Measurements from ENCODE around the gene RPL28.
A peak's percentile ranks its signal among the peaks of the same experiment; 100 is the strongest.
"Not testable (repeated sequence)": the region's sequence is repeated elsewhere in the genome, so short reads cannot be mapped to it uniquely, and the experiment has no call there.

The RPL28 gene

DNA sequence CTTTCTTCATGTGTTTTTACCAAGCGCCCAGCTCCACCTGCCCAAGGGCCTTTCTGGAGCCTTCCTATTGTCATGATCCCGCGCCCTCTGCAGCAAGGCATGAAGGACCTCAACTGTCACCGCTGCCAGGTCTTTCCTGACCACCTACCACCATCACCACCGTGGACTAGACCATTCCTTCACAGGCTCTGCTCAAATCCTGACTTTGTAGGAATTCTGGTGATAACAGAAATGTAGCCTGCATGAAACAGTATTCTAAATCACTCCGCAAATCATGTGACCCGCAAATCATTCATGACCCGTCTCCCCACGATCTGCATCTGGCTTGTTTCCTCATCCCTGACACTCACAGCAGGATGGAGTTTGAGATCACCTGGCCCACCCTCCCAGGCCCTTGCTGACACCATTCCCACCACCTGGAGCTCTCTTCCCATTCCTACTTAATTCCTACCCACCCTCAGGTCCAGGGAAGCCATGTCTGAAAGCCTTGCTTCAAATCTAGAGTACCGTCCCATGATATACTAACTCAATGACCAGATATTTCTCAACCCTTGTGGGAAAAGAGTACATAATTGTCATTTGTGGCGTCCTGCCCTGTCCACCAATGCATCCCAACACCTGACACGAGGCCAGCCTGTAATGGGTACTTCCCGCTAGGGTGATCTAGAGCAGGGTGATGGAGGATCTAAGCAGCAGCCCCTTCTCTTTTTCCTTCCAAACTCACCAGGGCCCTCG is 20.5 kb downstream of the RPL28 start:
- no peak for DNase-seq (ENCODE audit: extremely low spot score)
- CTCF ChIA-PET, result no interaction called here
- POLR2A ChIA-PET, result interaction anchor here (1.0 to 3.8 kb wide), 7 partner anchors 14 to 147 kb away, joined by 3 to 72 read pairs (median 9); partner anchors contain the start of genes HSPBP1, KMT5C and PPP6R1
- TF ChIP-seq TARDBP (IDR thresholded peaks at IDR 0.05) (no peak), FOXM1 (IDR thresholded peaks at IDR 0.05; ENCODE audit: borderline replicate concordance) (no peak), L3MBTL2 (conservative IDR thresholded peaks at IDR 0.05) (no peak), ZNF384 (IDR thresholded peaks at IDR 0.05) (no peak), LEF1 (IDR thresholded peaks at IDR 0.05; ENCODE audit: borderline replicate concordance) (no peak), CTBP1 (IDR thresholded peaks at IDR 0.05; ENCODE audit: borderline replicate concordance) (no peak), ARNT (IDR thresholded peaks at IDR 0.05) (no peak), FOXA1 (IDR thresholded peaks at IDR 0.05) (no peak), PKNOX1 (IDR thresholded peaks at IDR 0.05) (no peak)

- no peak for TF ChIP-seq SUZ12 (IDR thresholded peaks at IDR 0.05)
- TF ChIP-seq FOXA1 (IDR thresholded peaks at IDR 0.05), result no peak
- TF ChIP-seq NFRKB (IDR thresholded peaks at IDR 0.05), result no peak
- no peak for TF ChIP-seq LEF1 (IDR thresholded peaks at IDR 0.05; ENCODE audit: borderline replicate concordance)
- TF ChIP-seq PKNOX1 (IDR thresholded peaks at IDR 0.05), result peak; percentile 75
- TF ChIP-seq ZNF384 (IDR thresholded peaks at IDR 0.05), result no peak
- no peak for DNase-seq (ENCODE audit: extremely low spot score)
- CTCF ChIA-PET, result interaction anchor here (1.0 kb wide), 1 partner anchor 61 kb away, joined by 3 read pairs; no protein-coding TSS in a partner anchor
- POLR2A ChIA-PET, result interaction anchor here (0.6 to 3.8 kb wide), 23 partner anchors 8 to 260 kb away, joined by 3 to 72 read pairs (median 4); partner anchors contain the start of genes HSPBP1, KMT5C, PPP6R1 and SYT5
Observed at GRCh38 chr19:55406826-55407549, 21.3 kb downstream of the RPL28 start.

DNA sequence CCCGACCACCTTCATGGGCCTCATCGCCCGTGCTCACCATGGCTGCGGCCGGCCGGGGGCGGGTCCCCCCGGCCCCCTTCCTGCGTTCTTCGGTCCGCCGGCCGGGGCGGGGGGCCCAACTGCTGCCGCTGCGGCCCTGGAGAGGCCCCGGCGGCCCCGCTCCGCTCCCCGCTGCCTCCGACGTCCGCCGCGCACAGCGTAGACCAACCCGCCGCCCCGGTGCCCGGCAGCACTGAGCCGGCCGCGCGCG is 21.7 kb downstream of the RPL28 start, which contains the start of gene UBE2S:
Gene UBE2S (minus strand): TSS at position 239 of the 250 bp plus-strand sequence. CDS start 199 bp downstream, at position 40.
- CTCF ChIA-PET, result interaction anchor here (1.0 kb wide), 1 partner anchor 60 kb away, joined by 3 read pairs; no protein-coding TSS in a partner anchor
- DNase-seq (ENCODE audit: extremely low spot score), result not testable (repeated sequence)
- POLR2A ChIA-PET, result interaction anchor here (0.6 to 3.8 kb wide), 28 partner anchors 12 to 261 kb away, joined by 3 to 72 read pairs (median 4); partner anchors contain the start of genes HSPBP1, ISOC2, KMT5C and PPP6R1
- TF ChIP-seq ELF4 (IDR thresholded peaks at IDR 0.05) (peak; percentile 69; the same call in 1 of the 2 replicates), ARNT (IDR thresholded peaks at IDR 0.05) (0 out of 2 replicates have a peak, but pooled peaks have one; percentile 30), LEF1 (IDR thresholded peaks at IDR 0.05; ENCODE audit: borderline replicate concordance) (peak; percentile 73; the same call in 1 of the 2 replicates)

DNA sequence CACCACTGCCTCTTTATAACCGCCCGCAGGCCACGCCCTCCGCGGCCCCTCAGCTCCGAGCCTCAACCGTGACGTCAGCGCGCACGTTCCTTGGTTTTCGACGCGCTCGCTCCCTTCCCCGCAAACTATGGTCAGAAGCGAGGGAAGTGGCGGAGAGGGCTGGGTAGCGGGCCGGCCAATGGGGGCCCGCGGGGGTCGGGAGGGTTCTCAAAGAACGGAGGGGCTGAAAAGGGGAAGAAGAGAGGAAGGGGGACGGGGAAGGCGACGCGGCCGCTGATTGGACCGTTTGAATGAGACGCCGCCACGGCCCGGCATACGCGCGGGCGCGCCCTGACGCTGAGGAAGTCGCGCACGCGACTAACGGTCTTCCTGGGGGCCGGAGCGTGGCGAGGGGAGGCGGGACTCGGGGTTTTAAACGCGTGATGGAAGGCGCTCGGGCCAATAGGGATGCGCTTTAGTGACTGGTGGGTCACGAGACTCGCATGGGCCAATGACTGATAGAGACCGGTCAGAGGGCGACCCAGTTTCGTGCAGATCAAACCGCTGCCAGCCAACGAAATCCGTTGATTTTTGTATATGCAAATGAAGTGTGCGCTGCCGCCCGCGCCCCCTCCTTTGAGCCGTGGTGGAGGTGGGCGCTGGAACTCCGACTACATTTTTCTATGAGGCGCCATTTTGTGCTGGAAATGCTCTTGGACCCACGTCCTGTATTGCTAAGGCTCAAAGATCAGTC is 22.2 kb downstream of the RPL28 start:
- DNase-seq (ENCODE audit: extremely low spot score), result peak; percentile 97
- TF ChIP-seq L3MBTL2 (conservative IDR thresholded peaks at IDR 0.05) (peak; percentile 99), FOXM1 (IDR thresholded peaks at IDR 0.05; ENCODE audit: borderline replicate concordance) (peak; percentile 99), TARDBP (IDR thresholded peaks at IDR 0.05) (no peak), SUZ12 (IDR thresholded peaks at IDR 0.05) (no peak), ARNT (IDR thresholded peaks at IDR 0.05) (no peak), ELF4 (IDR thresholded peaks at IDR 0.05) (no peak), PKNOX1 (IDR thresholded peaks at IDR 0.05) (peak; percentile 98), HDGF (IDR thresholded peaks at IDR 0.05; ENCODE audit: borderline replicate concordance) (no peak), BHLHE40 (IDR thresholded peaks at IDR 0.05; ENCODE audit: borderline replicate concordance) (no peak)
- POLR2A ChIA-PET, result interaction anchor here (0.5 to 3.8 kb wide), 29 partner anchors 12 to 261 kb away, joined by 3 to 72 read pairs (median 4); partner anchors contain the start of genes HSPBP1, ISOC2, KMT5C and PPP6R1
- CTCF ChIA-PET, result interaction anchor here (1.0 kb wide), 1 partner anchor 60 kb away, joined by 3 read pairs; no protein-coding TSS in a partner anchor

DNA sequence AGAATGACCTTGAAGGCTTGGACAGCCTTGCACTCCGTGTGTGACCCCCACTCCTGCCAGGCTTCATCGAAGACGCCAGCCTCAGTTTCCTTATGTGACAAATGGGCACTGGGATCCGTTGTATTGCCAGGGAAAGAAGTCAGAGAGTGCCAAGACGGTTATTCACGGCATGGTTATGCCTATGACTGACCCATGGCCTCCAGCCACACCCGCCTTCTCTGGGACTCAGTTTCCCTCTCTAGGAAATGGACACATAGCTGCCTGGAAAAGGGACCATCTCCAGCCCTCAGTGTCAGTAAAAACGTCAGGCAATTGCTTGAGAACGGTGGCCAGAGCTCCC is 22.8 kb downstream of the RPL28 start:
- ChIA-PET POLR2A (interaction anchor here (0.6 to 3.8 kb wide), 4 partner anchors 16 to 196 kb away, joined by 3 to 72 read pairs (median 4); partner anchors contain the start of genes ISOC2 and KMT5C), CTCF (interaction anchor here (1.6 kb wide), 1 partner anchor 10 kb away, joined by 4 read pairs; no protein-coding TSS in a partner anchor)
- no peak for TF ChIP-seq SP1 (IDR thresholded peaks at IDR 0.05)
- TF ChIP-seq NFRKB (IDR thresholded peaks at IDR 0.05), result peak; percentile 58; the same call in 1 of the 2 replicates
- DNase-seq (ENCODE audit: extremely low spot score), result no peak

- ChIA-PET CTCF (interaction anchor here (1.6 kb wide), 1 partner anchor 9 kb away, joined by 4 read pairs; no protein-coding TSS in a partner anchor), POLR2A (interaction anchor here (0.6 to 3.8 kb wide), 4 partner anchors 17 to 195 kb away, joined by 3 to 72 read pairs (median 4); partner anchors contain the start of genes ISOC2 and KMT5C)
- DNase-seq (ENCODE audit: extremely low spot score), result not testable (repeated sequence)
Observed at GRCh38 chr19:55409179-55409578, 23.4 kb downstream of the RPL28 start.

All from HEK293T (cell line).